CD4-positive, alpha-beta T cell treated with Interferon gamma for 1 hour (primary cell): Measurements from ENCODE around the gene PTPN1.

Experiments used
- DNase-seq: peaks from one replicate; pipeline ENCODE4 v3.0.0-alpha.2; 2020

The PTPN1 gene

DNA sequence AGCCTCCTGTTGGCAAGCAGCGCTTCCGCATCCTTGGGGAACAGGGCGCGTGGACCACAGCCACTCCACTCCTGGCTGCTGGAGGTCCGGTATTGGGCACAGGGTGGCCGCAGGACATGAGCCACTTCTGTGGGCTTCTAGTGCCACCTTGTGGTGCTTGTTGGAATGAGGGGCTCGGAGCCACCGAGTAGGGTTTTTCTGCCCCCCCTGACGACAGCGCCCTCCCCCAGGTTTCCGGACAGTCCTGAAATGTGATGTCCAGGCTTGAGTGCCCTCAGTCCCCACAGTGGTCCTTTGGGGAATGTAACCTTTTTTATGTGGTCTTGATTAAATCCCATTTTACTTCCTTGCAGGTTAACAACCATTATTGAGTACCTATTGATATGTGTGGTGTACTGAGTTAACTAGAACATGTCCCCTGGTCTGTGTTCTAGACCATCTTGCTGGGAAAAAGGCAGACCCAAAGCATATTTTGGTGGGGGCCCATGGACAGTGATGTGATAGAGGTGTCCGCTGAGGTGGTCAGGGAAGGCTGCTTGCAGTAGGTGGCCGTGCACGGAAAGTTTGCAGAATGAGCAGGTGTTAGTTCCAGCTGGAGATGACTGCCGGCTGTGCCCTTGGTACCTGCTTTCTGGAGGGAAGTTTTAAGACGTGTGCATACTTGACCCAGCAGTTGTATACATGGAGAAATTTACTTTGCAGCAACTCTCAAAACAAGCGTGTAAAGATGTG lies 70.0 kb downstream of the PTPN1 start:
- DNase-seq: peak; percentile 38

DNA sequence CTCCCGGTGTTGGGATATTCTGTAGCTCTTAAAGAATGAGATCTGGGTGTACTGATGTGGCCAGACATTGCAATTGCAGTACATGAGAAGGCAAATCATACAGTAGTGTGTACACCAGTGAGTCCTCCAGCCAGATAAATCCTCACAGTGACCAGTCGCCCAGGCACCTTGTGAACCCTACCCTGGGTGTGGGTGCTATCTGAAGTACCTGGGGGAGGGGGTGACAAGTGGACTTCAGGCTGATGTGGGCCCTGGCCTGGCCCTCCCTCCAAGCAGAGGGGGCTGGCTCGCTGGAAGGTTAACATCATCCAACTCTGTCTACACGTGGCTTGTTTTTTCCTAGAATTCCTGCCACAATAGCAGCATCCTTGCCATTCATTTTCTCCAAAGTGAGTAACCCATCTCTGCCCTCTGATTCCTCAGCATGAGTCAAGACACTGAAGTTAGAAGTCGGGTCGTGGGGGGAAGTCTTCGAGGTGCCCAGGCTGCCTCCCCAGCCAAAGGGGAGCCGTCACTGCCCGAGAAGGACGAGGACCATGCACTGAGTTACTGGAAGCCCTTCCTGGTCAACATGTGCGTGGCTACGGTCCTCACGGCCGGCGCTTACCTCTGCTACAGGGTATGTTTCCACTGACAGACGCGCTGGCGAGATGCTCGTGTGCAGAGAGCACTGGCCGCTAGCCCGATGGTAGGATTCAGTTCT lies 70.8 kb downstream of the PTPN1 start:
- DNase-seq: no peak

DNA sequence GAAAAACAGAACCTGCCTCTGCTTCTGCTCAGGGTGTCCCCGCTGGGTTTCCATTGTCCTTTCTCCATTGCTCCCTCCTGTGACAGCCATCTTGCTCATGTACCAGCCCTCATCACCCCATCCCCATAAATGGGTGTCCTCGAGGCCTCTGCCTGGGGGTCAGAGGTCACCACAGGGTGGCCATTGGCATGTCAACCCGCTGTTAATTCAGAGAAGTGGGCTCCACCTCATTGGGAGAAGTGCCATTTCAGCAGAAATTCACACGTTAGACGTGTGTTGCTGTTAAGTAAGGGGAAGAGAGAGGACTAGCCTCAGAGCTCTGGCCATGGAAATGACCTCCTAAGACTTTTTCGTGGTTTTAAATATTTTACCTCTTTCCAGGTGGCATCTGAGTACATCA lies 71.9 kb downstream of the PTPN1 start:
- no peak for DNase-seq

DNA sequence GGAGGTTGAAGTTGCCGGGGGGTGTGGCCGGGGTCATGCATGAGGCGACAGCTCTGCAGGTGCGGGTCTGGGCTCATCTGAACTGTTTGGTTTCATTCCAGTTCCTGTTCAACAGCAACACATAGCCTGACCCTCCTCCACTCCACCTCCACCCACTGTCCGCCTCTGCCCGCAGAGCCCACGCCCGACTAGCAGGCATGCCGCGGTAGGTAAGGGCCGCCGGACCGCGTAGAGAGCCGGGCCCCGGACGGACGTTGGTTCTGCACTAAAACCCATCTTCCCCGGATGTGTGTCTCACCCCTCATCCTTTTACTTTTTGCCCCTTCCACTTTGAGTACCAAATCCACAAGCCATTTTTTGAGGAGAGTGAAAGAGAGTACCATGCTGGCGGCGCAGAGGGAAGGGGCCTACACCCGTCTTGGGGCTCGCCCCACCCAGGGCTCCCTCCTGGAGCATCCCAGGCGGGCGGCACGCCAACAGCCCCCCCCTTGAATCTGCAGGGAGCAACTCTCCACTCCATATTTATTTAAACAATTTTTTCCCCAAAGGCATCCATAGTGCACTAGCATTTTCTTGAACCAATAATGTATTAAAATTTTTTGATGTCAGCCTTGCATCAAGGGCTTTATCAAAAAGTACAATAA lies 72.5 kb downstream of the PTPN1 start:
- peak; percentile 17 for DNase-seq

DNA sequence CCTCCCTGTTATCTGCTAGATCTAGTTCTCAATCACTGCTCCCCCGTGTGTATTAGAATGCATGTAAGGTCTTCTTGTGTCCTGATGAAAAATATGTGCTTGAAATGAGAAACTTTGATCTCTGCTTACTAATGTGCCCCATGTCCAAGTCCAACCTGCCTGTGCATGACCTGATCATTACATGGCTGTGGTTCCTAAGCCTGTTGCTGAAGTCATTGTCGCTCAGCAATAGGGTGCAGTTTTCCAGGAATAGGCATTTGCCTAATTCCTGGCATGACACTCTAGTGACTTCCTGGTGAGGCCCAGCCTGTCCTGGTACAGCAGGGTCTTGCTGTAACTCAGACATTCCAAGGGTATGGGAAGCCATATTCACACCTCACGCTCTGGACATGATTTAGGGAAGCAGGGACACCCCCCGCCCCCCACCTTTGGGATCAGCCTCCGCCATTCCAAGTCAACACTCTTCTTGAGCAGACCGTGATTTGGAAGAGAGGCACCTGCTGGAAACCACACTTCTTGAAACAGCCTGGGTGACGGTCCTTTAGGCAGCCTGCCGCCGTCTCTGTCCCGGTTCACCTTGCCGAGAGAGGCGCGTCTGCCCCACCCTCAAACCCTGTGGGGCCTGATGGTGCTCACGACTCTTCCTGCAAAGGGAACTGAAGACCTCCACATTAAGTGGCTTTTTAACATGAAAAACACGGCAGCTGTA lies 73.4 kb downstream of the PTPN1 start:
- no peak for DNase-seq

DNA sequence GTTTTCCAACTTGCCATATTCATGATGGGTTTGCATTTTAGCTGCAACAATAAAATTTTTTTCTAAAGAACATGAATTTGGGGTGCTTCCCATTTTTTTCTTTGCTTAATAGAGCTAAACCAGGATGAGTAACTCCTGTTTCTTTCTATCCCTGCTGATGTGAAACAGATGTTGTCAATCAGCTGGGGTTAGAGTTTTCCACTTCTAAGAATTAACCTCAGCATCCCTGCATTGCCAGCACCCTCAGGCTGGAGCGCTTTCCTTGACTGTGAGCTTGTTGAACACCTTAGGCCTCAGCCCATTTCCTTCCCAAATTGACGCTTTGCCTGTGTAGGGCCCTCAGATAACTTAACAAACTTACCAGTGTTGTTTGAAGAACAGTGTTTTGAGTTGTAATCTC lies 74.5 kb downstream of the PTPN1 start:
- DNase-seq: no peak

DNA sequence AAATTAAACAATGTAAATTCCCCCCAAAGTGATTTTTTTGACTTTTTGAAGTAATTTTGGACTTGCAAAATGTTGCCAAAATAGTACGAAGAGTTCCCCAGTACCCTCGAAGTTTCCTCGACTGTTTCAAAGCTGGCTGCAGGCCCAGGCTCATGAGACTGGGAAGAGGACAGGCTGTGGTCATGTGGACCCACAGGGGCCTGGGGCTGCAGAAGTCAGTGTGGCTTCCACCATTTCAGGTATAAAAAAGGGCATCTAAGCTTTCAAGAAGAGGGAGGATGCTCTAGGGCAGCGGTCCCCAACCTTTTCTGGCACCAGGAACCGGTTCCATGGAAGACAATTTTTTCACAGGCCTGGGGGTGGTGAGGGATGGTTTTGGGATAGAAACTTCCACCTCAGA lies 75.0 kb downstream of the PTPN1 start:
- DNase-seq: no peak

DNA sequence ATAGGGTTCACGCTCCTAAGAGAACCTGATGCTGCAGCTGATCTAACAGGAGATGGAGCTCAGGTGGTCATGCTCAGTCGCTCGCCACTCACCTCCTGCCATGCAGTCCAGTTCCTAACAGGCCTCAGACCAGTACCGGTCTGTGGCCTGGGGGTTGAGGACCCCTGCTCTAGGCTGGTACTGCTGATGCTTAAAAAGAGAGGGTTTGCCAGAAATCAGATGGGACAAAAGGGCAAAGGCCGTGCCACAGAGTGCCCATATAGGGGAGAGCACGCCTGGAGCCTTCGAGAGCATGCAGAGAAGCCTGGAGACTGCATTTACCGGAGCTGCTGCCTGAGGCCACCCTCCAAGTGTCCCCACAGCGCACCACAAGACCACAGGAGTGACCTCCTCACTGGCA lies 75.5 kb downstream of the PTPN1 start:
- DNase-seq: no peak

DNA sequence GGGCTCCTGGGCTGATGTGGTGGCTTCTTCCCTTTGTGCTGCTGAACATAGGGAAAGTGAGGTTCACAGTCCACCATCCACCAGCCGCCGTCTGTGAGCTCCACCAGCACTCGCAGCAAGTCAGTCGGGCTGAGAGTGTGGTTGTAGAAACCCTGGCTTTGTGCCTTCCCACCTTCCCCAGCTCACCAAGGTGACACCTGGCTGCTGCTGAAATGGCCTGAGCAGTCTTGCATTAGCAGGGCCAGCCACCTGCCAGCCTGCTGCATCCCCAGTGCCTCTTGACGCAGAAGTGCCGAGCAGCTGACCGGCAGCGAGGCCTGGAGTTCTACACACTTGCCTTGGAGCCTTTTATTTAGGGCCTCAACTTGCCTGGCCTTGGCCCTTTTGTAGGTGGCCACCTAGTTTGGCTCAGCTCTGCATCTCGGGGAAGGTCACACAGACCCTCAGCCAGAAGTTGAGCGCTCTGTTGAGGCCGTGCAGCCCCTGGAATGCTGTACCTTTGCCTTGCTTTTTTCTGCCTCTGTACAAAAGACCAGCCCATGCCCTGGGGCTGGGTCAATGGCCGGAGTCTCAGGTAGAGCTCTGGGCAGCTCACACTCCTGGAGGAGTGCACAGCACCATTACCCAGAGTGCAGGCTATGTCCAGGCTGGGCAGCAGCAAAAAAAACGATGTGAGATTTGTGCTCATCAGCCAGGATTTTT lies 76.5 kb downstream of the PTPN1 start:
- no peak for DNase-seq

DNA sequence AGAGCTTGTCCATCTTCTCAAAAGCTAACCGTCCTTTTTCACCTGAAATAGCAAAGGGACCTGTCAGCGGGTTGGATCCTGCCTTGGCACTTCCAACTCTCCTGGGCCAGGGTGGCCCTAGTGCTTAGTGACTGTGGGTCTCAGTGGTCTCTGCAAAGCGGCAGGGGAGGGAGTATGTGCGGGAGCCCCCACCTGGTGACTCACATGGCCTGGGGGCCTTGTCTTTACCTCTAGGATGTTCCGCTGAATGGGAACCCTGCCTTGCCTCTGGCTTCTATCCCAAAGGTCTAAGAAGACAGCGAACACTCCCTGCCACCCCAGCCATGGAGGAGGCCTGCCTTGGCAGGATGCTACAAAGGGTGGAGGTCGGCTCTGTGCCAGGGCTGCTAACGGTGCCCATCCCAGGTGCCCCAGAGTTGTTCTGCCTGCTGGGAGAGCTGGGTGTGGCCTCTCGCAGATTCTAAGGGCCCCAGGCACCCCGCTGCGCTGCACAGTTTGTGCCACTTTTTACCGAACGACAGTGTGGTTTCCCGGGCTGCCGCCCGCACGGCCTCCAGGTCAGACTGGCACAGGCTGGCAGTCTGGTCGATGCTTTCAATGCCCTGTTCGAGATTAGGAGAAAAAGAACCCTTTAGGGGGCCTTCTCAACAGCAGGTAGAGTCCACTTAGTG lies 77.2 kb downstream of the PTPN1 start:
- no peak for DNase-seq

DNA sequence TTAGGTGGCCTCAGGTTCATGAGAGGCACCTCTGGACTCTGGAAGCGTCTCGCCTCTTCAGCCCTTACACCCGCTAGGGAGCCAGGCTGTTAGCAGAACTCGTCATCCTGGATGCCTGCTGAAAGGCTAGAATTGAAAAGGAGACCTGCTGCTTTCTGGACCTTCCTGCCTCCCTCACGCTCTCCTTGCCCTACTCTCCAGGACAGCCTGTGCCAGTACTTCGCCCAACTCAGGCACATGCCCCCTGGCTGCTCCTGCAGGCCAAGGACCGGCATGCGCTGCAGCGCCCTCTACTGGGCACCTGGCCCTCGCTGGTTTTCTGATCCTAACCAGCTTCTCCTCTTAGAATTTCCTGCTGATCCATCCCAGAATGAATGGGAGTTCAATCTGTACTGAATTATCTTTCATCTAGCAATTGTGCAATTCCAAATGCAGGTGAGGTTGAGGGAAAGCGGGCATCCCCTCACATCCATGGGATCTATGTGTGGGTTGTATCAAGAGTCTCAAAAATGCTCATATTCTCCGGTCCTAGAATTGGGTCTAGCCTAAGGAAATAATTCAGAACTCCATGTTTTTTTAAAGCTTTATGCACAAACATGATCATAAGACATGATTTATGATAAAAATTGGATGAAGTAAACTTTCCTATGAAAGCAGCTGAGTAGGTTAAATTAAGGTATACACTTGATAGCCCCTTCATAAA lies 78.0 kb downstream of the PTPN1 start:
- peak; percentile 47 for DNase-seq

DNA sequence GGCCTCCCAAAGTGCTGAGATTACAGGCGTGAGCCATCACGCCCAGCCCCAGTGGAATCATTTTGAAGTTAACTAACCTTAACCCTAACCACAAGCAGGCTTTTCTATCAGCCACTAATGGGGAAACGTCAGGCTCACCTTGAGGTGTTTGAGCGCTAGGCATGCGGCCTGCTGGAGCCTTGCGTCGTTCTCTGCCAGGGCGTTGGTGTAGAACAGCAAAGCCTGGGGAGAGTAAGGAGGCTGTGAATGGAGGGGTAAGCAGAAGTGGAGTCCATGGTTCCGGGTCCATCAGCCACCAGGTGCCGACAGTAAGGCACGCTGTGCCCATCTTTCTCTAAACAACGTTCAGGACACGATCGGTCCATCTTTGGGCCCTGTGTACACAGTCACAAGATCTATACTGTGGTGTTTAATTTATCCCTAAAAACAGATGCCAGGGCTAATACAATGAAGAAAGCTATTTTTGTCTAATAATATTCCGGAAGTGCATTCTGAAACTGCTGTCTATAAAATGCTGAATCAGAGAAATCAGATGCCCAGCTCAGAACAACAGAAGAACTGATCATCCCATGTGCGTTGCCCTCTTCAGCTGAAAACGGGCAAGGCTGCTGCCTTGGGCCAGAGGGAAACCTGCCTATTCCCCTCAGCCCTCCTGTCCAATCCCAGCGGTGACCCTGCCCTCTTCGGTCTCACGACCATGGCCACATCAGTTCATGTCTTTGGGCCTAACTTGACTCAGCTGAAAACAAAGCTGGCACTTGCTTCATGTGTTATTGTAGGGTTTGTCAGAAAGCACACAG lies 79.6 kb downstream of the PTPN1 start:
- DNase-seq: no peak

DNA sequence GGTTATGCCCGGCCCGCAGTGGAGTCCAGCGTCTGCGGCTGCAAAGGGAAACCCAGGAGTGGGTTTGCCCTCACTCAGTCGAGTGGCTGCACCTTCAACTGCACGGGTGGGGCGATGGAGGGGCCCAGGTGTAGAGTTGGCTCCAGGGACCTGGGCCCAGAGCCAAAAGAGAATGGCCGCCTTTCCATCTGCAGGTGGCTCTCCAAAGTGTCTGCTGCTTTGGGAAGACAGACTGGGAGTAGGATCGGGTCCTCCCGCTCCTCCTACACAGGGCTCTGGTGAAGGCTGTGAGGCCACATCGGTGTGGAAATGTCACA lies 80.1 kb downstream of the PTPN1 start:
- DNase-seq: no peak

DNA sequence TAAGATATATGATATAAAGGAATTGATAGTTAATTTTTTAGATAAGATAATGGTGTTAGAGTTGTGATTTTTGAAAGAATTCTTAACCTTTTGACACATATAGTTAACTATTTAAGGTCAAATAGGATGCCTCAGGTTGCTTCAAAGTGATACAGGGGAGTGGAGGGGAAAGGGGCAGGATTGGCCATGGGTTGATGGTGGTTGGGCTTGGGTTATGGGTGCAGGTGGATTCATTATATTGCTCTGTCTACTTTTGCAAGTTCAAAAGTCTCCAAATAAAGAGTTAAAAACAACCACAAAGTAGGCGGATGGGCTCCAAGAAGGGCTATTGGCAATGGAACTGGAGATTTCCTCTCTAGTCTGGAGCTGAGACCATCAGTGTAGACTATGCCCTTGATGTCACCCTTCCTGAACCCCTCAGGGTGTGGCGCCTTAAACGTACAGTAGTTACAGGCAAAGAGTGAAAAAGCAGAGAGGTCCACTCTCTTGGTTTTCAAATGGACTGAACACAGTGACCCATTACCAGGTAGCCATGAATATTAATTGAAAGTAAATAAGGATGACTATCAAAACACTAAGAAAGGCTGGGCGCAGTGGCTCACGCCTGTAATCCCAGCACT lies 81.2 kb downstream of the PTPN1 start:
- DNase-seq: no peak

DNA sequence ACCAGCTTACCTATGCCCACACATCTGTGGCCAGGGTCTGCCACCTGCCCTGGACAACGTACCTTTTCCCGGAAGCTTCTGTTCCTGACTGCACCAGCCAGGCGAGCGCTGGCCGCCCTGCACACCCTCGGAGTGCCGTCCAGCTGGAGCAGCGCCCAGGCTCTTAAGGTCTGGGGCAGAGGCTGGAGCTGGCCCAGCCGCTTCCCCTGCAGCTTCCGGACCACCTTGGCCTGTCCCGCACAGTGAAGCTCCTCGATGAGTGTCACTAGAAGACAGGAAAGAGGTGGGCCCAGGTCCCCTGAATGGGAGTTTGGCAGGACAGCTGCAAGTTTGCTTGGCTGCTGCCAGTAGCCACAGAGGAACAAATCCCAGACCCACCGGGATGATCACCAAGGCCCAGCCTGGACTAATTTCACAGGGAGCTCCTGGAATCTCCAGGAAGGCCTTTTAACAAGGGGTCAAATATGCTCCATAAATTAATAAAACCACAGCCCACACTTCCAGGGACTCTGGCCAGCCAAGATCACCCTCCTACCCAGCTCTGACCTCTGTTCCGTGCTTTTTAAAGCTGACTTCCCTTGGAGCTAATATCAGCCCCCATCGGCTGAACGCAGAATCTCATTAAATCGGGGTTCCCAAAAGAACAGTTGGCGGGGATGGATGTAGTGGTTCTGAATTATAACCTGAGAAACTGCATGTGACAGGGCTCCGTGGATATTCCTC lies 82.3 kb downstream of the PTPN1 start:
- DNase-seq: no peak

DNA sequence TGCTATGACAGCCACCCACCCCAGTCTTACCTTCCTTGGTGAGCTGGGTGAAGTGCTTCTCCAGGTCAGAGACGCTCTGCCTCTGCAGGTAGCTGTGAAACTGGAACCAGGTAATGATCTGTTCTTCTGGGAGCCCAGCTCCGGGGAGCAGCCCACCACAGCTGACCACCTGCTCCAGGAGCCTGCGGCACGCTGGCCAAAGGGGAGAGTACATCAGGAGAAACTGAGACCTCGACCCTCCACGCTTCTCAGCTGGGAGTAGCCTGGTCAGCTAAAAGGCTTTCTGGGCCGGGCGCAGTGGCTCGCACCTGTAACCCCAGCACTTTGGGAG lies 82.8 kb downstream of the PTPN1 start:
- no peak for DNase-seq

DNA sequence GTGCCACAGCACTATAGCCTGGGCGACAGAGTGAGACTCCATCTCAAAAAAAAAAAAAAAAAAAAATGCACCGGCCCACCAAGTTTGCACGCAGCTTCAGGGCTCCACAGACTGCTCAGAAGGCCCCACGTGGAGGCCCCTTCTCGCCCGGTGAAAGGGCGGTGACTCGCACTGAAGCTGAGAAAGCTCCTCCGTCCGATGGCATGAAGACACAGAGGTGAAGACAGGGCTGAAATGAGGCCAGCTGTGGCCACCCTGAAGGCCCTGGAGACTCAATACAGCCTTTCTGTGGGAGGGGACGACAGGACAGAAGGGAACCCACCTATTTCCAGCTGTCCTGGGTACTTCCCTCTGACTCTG lies 84.0 kb downstream of the PTPN1 start:
- no peak for DNase-seq

DNA sequence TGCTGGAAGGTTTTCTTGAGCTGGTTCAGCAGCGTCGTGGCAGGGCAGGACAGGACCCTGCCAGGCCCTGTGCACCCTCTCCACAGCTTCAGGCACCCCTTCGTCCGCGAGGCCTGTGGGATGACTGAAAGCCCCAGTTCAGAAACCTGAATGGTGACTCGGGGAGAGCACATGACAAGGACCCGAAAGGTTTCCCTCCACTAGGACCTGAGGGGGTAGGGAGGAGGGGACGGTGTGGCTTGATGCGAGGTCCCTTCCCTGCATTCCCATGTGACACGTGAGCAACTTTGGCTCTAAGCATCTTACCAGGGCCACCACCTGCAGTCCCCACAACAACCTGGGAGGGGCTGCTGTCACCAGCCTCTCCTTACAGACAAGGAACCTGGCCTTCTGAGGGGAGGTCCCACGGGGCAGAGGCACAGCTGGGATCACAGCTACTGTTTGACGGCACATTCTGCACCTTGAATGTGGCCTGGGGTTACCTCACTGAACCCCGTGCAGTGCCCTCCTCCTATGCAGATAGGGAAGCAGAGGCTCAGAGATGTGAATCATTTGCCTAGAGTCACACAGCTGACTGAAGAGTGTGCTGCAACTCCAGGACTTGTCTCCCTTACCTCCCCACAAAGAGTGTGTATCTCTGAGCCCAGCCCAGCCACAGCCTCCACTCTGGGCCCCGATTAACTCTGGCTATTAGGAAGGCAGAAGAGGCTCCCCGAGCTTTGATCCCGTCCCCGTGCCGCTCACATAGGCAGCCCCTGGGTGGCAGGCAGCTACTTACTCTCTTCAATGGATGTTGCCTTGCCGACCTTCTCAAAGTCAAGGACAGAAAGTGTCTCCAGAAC lies 84.6 kb downstream of the PTPN1 start:
- DNase-seq: no peak

DNA sequence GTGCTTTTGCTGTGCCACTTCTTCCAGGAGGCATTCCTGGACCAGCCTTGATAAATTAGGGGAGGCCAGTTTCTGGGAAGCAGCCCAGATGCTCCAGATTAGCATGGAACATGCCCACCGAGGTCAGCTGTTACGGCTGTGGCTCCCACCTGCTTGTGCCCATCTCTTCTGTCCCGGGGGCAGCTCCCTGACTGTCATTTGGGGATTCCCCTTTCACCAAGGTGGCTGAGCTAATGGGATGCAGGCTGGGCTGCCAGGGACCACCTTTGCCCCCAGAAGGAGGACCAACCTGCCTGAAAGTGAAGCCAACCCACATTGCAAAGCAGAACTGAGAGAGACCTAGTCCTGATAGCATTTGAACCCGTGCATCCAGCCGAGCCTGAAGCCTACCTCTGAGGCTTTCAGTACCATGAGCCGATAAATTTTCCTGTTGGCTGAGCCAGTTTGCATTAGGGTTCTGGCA lies 85.3 kb downstream of the PTPN1 start:
- no peak for DNase-seq
